Hindlimb muscle (tissue), 1 donor: Measurements from ENCODE around the gene ACAD11. TPM values are rescaled to one million over a fixed set of nuclear protein-coding genes. Genes with fewer than 3 reads are reported as not detected.
"Not testable (repeated sequence)": the region's sequence is repeated elsewhere in the genome, so short reads cannot be mapped to it uniquely, and the experiment has no call there.

Experiments used
- DNase-seq: peaks from one replicate; pipeline ENCODE4 v3.0.0-alpha.2; 2013
- polyA plus RNA-seq: library from polyadenylated mRNA; unstranded; fragments of 120-200 nt; gene quantifications from one replicate; pipeline ENCODE4 v1.2.1, GENCODE V29; 2013; ENCODE audit not compliant: insufficient read length

The ACAD11 gene
- polyA plus RNA-seq, 1 donor: 12.7 TPM

DNA sequence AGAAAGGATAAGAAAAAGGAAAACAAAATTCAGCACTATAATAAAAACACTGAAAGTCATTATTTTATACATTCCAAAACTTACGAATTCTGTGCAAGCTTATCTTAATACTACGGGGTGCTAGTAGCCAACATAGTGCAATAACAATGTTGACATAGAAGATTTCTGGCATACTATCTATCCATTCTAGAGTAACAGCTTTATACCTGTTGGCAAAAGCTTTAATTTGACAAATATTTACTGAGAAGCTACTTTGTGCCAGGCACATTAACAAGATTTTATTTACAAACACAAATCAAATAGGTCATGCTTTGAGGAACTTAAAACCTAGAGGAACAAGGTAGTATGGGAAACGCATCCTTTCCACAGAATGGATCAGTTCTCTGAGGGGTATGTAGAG lies 61.4 kb downstream of the ACAD11 start:
- DNase-seq: no peak

DNA sequence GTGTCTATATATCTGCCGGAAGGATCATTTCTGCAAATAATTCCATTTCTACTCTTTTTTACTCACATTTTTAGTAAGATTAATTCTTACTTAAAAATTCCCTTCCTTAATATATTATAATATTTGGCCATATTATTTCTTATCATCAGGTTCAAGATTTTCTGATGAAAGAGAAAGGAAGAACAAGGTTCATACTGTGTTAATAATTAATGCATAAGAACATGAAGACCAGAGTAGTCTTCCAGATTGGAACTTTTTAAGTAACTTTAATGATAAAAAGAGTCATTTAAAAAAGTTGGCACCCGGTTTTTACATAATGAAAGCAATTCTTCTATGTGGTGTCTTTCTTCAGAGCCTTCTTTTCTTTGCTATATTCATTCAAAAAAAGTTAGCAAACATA lies 61.9 kb downstream of the ACAD11 start:
- no peak for DNase-seq

DNA sequence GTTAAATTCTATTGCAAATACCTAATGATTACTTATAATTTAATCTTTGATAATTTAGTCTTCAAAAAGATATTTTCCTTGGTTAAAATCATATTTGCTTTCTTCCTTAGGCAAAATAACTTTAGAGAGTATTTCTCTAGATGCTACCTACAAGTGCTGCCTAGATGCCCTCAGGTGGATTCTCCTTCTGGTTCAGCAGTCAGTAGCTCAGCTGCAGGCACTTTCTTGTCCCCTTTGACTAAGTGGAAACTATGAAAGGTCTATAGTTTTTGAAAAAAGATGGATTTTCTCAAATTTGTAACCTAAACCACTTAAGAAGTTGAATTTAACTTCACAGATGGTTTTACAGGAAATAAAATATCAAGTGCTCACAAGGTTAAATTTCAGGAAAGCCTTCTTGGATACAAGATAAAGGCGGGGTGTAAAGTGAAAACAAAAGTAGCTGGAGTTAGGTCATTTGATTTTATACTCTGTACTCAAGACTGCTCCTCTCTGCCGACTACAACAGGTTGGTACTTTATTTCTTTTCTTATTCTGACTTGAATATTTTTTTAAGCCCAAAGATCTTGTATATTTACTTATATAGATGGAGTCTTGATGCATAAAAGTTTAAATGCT lies 62.7 kb downstream of the ACAD11 start, which contains the start of gene ACKR4:
Gene ACKR4 (plus strand): TSS at position 455 of the 618 bp plus-strand sequence. CDS start 3,128 bp downstream, outside the sequence.
- DNase-seq: peak; percentile 11

DNA sequence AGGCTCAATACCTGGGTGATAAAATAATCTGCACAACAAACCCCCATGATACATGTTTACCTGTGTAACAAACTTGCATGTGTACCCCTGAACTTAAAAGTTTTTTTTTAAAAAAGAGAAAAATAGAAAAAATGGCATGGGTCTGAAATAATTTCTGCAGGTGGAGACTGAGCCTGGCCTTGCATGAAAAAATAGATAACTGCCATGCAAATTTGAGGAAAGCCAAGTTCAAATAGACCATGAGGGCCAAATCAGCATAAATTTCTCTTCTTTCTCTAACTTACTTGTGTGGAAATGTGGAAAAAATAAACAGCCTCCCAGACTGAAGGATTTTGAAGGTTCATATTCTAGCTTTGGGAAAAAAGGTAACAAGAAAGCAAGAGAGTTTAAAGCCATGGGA lies 63.3 kb downstream of the ACAD11 start:
- no peak for DNase-seq

DNA sequence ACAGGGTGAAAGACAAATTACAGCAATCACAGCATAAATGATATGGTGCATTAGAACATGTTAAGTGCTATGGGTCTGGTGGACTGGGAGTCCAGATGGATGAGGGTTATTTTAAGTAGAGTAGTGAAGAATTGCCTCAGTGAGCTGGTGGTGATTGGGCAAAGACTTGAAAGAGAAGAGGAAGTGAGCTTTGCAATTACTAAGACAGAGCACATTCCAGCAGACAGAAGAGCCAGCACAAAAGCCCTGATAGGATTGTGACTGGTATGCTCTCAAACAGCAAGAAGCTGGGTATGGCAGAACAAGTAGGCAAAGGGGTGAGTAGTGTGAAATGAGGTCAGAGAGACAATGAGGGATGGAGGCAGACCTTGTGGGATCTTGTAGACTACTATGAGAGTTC lies 64.6 kb downstream of the ACAD11 start:
- DNase-seq: no peak

DNA sequence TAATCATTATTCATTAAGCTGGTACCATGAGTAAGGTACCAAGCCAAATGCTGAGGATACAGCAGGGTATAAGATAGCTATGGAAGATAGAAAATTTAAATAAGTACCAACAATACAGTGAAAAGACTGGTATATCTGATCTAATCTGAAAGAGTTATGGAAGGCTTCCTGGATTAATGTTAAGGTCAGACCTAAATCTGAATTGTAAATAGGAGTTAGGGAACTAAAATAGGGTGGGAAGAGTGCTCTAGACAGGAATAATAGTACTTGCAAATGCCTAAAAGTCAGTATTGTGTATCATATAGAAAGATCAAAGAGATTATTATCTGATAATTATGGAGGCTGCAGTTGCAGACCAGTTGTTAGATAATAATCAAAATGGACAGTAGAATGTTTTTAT lies 65.1 kb downstream of the ACAD11 start:
- DNase-seq: no peak

DNA sequence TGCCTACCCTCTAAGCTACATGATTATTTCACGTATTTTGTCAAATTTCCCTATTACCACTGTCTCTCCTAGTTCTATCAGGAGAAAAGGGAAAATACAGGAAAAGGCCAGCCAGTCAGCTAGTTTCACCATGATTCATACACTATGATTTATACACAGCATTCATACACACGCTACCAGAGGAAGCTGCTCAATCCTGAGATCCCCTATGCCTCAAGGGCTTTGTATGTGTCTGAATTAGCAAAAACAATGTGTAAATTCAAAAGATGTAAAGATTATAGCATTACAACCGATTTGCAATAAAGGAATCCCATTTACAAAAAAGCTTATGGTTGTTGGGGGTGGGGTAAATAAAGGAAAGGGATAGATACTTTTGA lies 65.7 kb downstream of the ACAD11 start:
- no peak for DNase-seq

DNA sequence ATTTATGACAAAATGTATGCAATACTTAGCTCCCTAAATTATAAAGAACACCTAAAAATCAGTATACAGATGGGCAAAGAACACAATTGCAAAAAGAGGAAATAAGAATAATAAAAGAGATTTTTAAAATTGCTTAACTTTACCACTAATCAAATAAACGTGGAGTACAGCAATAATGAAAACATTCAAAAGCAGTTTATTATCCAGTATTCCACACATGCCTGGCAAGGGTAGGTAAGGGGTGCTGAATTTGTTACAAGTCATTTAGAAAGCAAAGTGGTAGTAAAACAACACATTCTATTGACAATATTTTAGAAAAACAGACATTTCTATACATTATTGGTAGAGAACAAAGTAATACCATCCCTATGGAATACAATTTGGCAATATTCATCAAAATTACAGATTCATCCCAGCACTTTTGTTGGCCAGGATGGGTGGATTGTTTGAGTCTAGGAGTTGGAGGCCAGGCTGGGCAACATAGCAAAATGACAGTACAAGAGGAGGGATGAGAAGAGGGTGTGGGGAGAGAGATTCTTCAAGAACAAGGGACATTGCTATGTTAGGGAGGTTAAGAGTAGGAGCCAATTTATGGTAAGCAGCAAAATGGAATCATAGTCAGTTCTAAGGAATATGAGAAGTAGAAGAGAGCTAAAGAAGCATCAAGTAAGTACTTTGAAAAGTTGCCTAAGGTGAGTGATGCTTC lies 66.2 kb downstream of the ACAD11 start:
- no peak for DNase-seq

DNA sequence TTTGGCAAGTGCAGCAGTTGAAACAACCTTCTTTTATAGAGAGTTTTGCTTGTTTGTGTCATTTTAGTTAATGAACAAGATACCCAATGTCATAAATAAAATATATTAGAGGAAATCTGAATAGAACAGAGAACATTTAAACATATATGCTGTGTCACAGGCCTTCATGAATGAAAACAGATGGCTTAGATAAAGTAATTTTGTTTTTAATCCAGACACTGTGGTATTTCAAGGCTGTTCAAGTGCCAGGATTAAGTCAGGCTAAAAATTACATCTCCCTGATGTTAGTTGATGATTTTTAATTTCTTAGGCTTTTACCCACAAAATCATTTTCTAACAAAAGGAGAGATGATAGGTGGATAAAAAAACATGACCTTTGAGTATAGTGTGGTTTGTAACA lies 67.4 kb downstream of the ACAD11 start:
- DNase-seq: no peak

DNA sequence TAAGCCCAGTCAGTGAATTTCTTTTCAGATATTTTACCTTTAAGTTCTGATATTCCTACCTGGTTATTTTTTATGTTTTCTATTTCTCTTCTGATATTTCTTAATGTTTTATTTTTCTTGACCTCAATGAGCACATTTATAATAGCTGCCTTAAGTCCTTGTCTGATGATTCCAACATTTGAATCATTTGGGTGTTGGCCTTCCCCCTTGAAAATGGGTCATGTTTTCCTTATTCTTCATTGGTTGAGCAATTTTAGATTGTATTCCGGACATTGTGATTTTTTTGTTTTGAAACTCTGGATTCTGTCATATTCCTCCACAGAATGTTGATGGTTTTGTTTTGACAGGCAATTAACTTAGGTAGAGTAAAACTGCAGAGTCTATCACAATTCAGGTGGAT lies 72.2 kb downstream of the ACAD11 start:
- no peak for DNase-seq

DNA sequence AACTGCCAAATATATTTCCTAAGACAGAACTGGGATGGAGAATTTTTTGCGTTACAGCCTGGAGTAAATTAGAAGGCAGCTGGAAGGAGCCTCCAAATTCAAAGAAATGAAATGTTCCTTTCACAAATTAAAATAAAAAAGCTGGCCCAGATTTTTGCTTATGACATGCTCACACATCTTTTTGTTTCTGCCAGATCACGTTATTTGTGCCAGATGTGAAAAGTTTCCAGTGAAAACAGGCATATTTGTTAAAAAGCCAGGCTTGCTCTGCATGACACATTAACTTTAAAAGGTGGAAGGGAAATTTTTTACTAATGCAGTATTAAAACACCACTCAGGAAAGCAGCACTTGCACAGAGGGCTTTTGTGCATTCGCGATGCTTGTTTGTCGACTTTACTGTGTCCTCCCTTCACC lies 85.8 kb downstream of the ACAD11 start:
- DNase-seq: peak; percentile 72

DNA sequence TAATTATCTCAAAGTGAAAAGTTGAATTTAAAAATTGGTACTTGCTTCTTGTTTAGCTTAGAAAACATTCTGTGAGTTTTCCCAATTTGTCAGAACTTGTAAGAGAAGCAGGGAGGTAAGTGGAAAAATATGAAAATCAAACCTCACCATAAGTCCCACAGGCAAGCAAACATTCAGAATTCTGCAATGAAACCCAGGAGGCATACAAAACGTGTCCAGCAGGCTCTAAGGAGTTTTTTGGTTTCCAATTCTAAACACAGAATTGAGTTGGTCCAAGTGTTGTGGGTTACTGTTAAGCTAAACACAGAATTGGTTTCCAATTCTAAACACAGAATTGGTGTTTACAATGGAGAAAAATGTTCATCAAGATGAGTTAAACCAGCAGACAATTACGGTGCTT lies 89.6 kb downstream of the ACAD11 start:
- no peak for DNase-seq

DNA sequence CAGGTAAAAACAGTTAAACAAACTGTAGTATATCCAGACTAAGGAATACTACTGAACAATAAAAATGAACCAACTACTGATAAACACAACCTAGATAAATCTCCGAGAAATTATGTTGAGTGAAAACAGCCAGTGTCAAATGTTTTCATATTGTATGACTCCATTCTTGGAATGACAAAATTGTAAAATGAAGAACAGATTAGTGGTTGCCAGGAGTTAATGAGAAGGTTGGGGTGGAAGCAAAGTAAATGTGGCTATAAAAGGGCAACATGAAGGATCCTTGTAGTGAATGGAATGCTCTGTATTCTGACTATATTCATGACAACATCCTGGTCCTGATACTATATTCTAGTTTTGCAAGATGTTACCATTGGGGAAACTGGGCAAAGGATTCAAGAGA lies 90.0 kb downstream of the ACAD11 start:
- no peak for DNase-seq

DNA sequence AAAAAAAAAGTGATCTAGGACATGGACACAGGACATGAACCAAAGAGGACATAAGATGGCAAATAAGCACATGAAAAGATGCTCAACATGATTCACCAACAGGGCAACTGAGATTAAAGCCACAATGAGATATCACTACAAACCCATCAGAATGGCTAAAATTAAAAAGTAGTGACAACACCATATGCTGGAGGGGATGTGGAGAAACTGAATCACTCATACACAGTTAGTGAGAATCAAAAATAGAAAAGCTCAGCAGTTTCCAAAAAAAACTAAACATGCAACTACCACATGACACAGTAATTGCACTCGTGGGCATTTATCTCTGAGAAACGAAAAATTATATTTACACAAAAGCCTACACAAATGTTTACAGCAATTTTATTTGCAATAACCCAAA lies 90.5 kb downstream of the ACAD11 start:
- DNase-seq: no peak

DNA sequence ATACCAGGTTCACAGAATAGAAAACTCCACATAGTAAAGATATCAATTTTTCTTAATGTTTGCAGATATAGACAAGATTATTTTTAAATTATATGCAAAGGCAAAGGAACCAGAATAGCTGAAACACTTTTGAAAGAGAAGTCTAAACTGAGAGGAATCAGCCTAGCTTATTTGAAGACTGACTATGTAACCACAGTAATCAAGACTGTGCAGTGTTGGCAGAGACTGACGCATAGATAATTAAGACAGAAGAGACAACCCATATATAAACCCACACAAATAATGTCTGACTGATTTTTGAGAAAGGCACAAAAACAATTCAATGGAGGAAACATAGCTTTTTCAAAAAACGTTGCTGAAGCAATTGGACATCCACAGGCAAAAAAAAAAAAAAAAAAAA lies 91.2 kb downstream of the ACAD11 start:
- DNase-seq: no peak

DNA sequence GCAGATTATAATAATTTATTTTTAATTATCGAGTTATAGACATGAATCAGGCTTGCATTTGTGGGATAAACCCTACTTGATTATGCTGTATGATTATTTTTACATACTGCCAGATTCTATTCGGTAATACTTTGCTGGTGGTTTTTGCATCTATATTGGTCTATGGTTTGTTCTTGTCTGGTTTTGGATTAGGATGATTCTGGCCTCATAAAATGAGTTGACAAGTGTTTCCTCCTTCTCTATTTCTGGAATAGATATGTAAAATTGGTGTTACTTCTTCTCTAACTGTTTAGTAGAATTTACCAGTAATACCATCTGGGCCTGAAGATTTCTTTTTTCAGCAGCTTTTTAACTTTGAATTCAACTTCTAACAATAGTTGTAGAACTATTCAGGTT lies 95.5 kb downstream of the ACAD11 start:
- DNase-seq: no peak

DNA sequence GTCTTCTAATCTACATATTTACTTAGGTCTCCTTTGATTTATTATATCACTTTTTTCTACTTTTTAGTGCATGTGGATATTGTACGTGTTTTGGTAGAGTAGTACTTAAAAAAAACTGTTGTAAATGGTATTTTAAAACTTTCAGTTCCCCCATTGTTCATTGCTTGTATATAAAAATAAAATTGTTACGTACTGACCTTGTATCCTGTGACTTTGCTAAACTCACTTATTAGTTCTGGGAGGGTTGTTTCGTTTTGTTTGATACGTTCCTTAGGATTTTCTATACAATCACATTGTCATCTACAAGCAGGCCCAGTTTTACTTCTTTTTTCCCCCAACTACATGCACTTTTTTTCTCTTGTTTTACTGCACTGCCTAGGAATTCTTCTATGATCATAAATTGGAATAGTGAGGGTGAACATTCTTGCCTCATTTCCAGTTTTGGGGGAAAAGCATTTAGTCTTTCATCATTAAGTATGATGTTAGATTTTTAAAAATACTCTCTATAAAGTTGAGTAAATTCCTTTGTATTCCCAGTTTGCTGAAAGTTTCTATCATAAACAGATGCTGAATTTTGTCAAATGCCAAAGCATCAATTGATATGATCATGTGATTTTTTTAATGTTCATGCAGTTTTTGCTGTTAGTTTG lies 96.1 kb downstream of the ACAD11 start:
- DNase-seq: no peak

DNA sequence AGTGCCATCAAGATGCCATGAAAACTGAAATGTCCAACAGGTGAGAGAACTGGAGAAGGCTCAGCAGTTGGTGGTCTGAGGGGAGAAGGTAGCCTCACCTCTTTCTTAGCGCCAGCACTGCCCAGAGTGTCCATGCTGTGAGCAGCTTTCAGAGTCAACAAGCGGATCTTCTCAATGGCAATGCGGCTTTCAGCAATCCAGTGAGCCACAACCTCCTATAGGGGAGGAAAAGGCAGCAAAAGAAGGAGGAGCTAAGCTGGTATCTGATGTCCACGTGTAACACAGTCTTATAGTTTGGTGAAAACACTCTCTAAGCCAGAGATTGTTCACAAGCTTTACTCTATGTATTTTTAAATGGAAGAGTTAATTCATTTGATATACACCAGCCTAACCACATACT lies 98.6 kb downstream of the ACAD11 start:
- DNase-seq: no peak

DNA sequence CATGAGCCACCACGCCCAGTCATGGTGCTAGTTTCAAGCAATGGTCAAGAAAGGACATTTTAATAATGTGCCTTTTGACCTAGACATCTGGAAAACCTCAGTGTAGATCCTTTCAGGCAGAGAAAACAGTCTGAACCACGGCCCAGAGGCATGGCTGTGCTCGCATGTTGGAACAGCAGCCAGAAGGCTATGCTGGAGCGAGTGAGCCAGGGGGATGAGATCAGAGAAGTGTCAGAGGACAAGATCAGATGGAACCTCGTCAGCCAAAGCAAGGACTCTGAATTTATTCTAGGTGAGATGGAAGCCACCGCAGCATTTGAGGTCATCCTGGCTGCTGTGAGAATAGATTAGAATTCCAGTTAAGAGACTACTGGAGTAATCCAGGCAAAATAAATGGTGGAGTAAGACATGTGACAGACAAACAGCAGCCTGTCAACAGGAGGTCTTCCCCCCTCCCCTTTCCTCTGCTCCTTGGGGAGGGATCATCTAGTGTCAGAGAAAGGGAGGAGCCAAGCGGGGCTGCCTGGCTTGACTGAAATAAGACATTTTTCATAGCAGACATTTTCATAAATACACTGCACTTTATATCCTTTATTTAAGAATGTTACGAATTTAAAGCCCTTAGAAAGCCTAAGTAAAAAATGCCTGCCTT lies 103.0 kb downstream of the ACAD11 start:
- DNase-seq: peak; percentile 76

DNA sequence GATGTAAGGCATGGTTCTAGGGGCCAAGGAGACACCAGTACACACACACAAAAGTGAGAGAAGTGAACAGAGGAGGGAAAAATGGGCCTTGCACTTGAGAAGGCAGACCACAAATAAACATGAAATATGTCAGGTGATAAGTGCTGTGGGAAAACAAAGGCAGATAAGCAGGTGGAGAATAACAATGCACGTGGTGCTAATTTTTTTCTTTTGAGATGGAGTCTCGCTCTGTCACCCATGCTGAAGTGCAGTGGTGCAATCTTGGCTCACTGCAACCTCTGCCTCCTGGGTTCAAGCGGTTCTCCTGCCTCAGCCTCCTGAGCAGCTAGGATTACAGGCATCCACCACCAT lies 103.6 kb downstream of the ACAD11 start:
- not testable (repeated sequence) for DNase-seq

DNA sequence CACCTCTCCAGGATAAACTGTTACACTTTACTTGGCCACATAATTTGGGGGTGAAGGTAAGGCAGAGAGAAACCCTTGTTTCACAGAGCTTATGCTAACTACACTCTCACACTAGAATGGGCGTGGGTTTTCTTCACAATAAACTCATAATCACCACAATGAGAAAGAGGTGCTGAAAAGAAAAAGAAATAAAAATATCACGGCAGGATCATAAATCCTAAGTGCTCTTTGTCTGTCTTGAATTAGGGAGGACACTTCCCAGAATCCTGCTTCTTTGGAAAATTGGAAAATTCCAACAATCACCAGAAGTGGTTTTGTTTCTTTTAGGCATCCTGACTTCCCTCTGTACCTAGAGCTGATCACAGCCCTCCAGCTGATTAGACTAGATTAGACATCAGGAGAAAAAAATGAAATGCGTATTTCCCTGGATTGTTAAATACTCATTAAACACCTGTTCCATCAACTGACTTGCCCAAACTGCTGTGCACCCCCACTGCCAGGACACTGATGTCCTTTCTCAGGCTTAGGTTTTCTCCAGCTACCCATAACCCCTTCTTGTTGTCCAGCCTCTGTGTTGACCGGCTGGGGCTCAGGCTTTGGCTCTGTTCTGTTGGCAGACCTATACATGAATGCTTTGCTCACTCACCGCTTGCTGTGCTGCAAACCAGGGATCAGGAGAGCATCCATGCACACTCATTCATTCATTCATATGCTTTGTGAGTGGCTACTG lies 104.1 kb downstream of the ACAD11 start:
- DNase-seq: no peak

DNA sequence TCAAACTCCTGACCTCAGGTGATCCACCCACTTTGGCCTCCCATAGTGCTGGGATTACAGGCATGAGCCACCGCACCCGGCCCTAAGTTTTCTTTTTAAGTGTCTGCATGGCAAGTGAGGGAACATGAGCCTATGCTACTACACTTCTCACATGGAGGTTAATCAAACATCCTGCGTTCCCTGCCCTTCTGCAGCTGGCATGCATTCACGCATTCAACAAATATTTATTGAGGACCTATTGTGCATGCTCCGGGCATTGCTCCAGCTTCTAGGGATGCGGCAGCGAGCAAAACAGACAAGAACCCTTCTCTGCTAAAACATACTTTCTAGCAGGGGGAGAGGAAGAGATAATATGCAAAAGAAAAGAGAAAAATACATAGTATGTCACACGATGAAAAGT lies 105.2 kb downstream of the ACAD11 start:
- DNase-seq: no peak

DNA sequence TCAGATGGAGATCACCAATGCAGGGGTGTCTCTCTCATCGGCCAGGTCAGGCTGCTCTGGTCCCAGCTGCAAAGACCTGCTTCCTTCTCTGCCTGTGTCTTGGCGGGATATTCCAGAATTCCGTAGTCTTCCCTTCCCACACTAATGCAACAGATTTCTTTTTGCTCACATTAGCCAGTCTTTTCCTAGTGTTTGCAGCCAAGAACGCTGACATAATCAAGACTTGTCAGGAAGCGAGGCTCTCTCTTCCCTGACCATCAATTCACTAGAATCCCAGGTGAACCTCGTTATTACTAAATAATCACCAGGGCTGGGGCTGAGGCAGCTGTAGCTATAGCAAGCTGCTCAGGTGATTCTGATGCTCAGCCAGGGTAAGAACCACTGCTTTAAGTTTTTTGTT lies 105.8 kb downstream of the ACAD11 start:
- DNase-seq: peak; percentile 79
